HCT116 (cell line): ENCODE results near the gene LRIT2. TPM values are rescaled to one million over a fixed set of nuclear protein-coding genes. Genes with fewer than 3 reads are reported as not detected.

ENCODE experiments used
- ATAC-seq: fragments of 200-7000 bp; cut with Tn5 transposase; 2 replicates; pipeline ENCODE4 v1.9.1; 2020; ENCODE audit warnings: mild to moderate bottlenecking, moderate library complexity
- BruUV-seq: library from RNA; stranded (reverse); fragments of 400-500 nt; replicated peaks from 2 replicates; lab custom pipeline; 2021; lab: Mats Ljungman, UMichigan
- CTCF ChIA-PET: fragments of 300-600 bp; sonication (Branson Sonifier 250); formaldehyde crosslinking; loops from one replicate; lab custom pipeline; 2021; ENCODE audit warnings: antibody characterized with exemption; lab: Charles Lee
- POLR2A ChIA-PET: fragments of 300-600, 350-600 bp; sonication (Branson Sonifier 250); formaldehyde crosslinking; loops from one replicate; lab custom pipeline; 2021; ENCODE audit warnings: antibody characterized with exemption; lab: Charles Lee
- RAD21 ChIA-PET, 2 experiments: fragments of 300-600 bp; sonication (Branson Sonifier 250); formaldehyde crosslinking; loops; one replicate each; lab custom pipeline; 2023; ENCODE audit warnings: low total read pairs in 2 of 2; ENCODE audit not compliant: uncharacterized antibody in 2 of 2, unreplicated experiment in 2 of 2, low non-redundant PET in 1 of 2; lab: Charles Lee
- DNase-seq: peaks from one replicate; pipeline ENCODE4 v3.0.0-alpha.2; 2010; ENCODE audit warnings: low read depth, low spot score
- H2AFZ ChIP-seq: fragments of 200-600 bp; shearing (Covaris generic), sonication (generic); 2 replicates; pipeline ENCODE4 v1.6.1; 2017; ENCODE audit warnings: low read depth, mixed run types, mixed read lengths, antibody characterized with exemption, low read length; ENCODE audit not compliant: poor library complexity, severe bottlenecking
- H3K27ac ChIP-seq: 2 replicates; pipeline ENCODE4 v1.5.1; 2012; ENCODE audit warnings: low read depth, low read length
- H3K27me3 ChIP-seq: fragments of 200-600 bp; sonication (generic); 2 replicates; pipeline ENCODE4 v1.6.1; 2016; ENCODE audit warnings: mixed run types, low read length, mixed read lengths; ENCODE audit not compliant: insufficient read depth
- H3K36me3 ChIP-seq, 2 experiments: fragments of 200-500 bp in 1 of 2; fragments of 200-600 bp in 1 of 2; sonication (Bioruptor generic) in 1 of 2; sonication (generic) in 1 of 2; 2 replicates each; pipeline versions ENCODE4 v1.5.1 to v1.6.1; 2014 to 2016; ENCODE audit warnings: low read length in 2 of 2, inconsistent platforms in 1 of 2, mixed read lengths in 1 of 2, mixed run types in 1 of 2; ENCODE audit not compliant: insufficient read depth in 2 of 2, control insufficient read depth in 1 of 2
- H3K4me1 ChIP-seq, 2 experiments: fragments of 200-600 bp in 1 of 2; sonication (generic) in 1 of 2; 2 replicates each; pipeline versions ENCODE4 v1.5.1 to v1.6.1; 2012 to 2017; ENCODE audit warnings: low read length in 2 of 2, inconsistent platforms in 1 of 2, mild to moderate bottlenecking in 1 of 2, mixed read lengths in 1 of 2, mixed run types in 1 of 2, moderate library complexity in 1 of 2; ENCODE audit not compliant: insufficient read depth in 2 of 2, control insufficient read depth in 1 of 2
- H3K4me2 ChIP-seq: fragments of 200-600 bp; sonication (generic); 2 replicates; pipeline ENCODE4 v1.6.1; 2017; ENCODE audit warnings: mixed run types, low read length, mixed read lengths
- H3K4me3 ChIP-seq, 2 experiments: fragments of 200-600 bp in 1 of 2; sonication (generic) in 1 of 2; replicated peaks in 1 of 2; 2 replicates each; pipeline ENCODE4 v1.5.1; 2011 to 2016; ENCODE audit warnings: low read length in 2 of 2, control low read depth in 1 of 2, low read depth in 1 of 2, mild to moderate bottlenecking in 1 of 2, mixed read lengths in 1 of 2, mixed run types in 1 of 2
- H3K79me2 ChIP-seq: fragments of 200-600 bp; sonication (generic); 2 replicates; pipeline ENCODE4 v1.6.1; 2017; ENCODE audit warnings: mild to moderate bottlenecking, mixed run types, low read length, moderate library complexity, mixed read lengths; ENCODE audit not compliant: insufficient read depth
- H3K9ac ChIP-seq: fragments of 200-600 bp; sonication (generic); 2 replicates; pipeline ENCODE4 v1.6.1; 2016; ENCODE audit warnings: low read length, mixed read lengths
- H3K9me2 ChIP-seq: fragments of 200-600 bp; sonication (generic), shearing (Covaris generic); 2 replicates; pipeline ENCODE4 v1.6.1; 2017; ENCODE audit warnings: mixed run types, mild to moderate bottlenecking, moderate library complexity; ENCODE audit not compliant: insufficient read depth
- H3K9me3 ChIP-seq, 2 experiments: fragments of 200-500 bp in 1 of 2; fragments of 200-600 bp in 1 of 2; sonication (Bioruptor generic) in 1 of 2; sonication (generic) in 1 of 2; 2 replicates each; pipeline ENCODE4 v1.6.1; 2014 to 2017; ENCODE audit warnings: low read length in 2 of 2, mixed read lengths in 2 of 2, inconsistent platforms in 1 of 2, low read depth in 1 of 2, mild to moderate bottlenecking in 1 of 2, mixed run types in 1 of 2, moderate library complexity in 1 of 2; ENCODE audit not compliant: control insufficient read depth in 1 of 2, insufficient read depth in 1 of 2
- H4K20me1 ChIP-seq: fragments of 200-600 bp; sonication (generic), shearing (Covaris generic); 2 replicates; pipeline ENCODE4 v1.6.1; 2017; ENCODE audit warnings: mixed run types, mild to moderate bottlenecking, moderate library complexity; ENCODE audit not compliant: insufficient read depth
- ATF3 ChIP-seq: IDR thresholded peaks from 2 replicates; pipeline ENCODE4 v1.6.1; 2012
- CTCF ChIP-seq, 3 experiments: fragments of 200-600 bp in 1 of 3; sonication (generic) in 1 of 3; IDR thresholded peaks in 2 of 3; conservative IDR thresholded peaks in 1 of 3; 2 replicates each; pipeline ENCODE4 v1.5.1; 2012 to 2017; ENCODE audit warnings: low read depth in 2 of 3, low read length in 2 of 3, antibody characterized with exemption in 1 of 3, borderline replicate concordance in 1 of 3, control low read depth in 1 of 3, mild to moderate bottlenecking in 1 of 3, mixed read lengths in 1 of 3, mixed run types in 1 of 3, moderate library complexity in 1 of 3; ENCODE audit not compliant: insufficient read depth in 1 of 3
- EGR1 ChIP-seq: IDR thresholded peaks from 2 replicates; pipeline ENCODE4 v1.6.1; 2012; ENCODE audit warnings: low read depth
- EZH2 ChIP-seq: fragments of 200-600 bp; sonication (generic); IDR thresholded peaks from 2 replicates; pipeline ENCODE4 v1.6.1; 2017; ENCODE audit warnings: antibody characterized with exemption, mixed run types
- EZH2phosphoT487 ChIP-seq: fragments of 200-600 bp; IDR thresholded peaks from 2 replicates; pipeline ENCODE4 v1.6.1; 2018; ENCODE audit warnings: antibody characterized with exemption, borderline replicate concordance
- FOSL1 ChIP-seq: IDR thresholded peaks from 2 replicates; pipeline ENCODE4 v1.6.1; 2012; ENCODE audit warnings: low read depth
- JUND ChIP-seq: IDR thresholded peaks from 2 replicates; pipeline ENCODE4 v1.6.1; 2012
- MAX ChIP-seq: IDR thresholded peaks from 2 replicates; pipeline ENCODE4 v1.6.1; 2012
- POLR2A ChIP-seq: IDR thresholded peaks from 2 replicates; pipeline ENCODE4 v1.7.0; 2011; ENCODE audit warnings: borderline replicate concordance; ENCODE audit not compliant: insufficient read depth, insufficient read length; ENCODE audit errors: extremely low read depth
- REST ChIP-seq: IDR thresholded peaks from 2 replicates; pipeline ENCODE4 v1.6.1; 2012; ENCODE audit warnings: low read depth
- SIN3A ChIP-seq: IDR thresholded peaks from 2 replicates; pipeline ENCODE4 v1.6.1; 2012; ENCODE audit warnings: low read depth
- SRF ChIP-seq: IDR thresholded peaks from 2 replicates; pipeline ENCODE4 v1.6.1; 2012; ENCODE audit warnings: low read depth
- YY1 ChIP-seq: IDR thresholded peaks from 2 replicates; pipeline ENCODE4 v1.6.1; 2011; ENCODE audit warnings: low read length, low read depth, moderate library complexity, mild to moderate bottlenecking; ENCODE audit not compliant: insufficient replicate concordance; ENCODE audit errors: extremely low read depth
- ZNF274 ChIP-seq: fragments of 200-500 bp; sonication (Bioruptor generic); IDR thresholded peaks from 2 replicates; pipeline ENCODE4 v1.6.1; 2014; ENCODE audit warnings: mild to moderate bottlenecking, low read depth, low read length, inconsistent platforms
- intact Hi-C: fragments of 100-400 bp; cut with micrococcal nuclease; formaldehyde crosslinking; loops from 2 replicates; pipeline ENCODE4 v1.10.0; 2022
- total RNA-seq: library from RNA; stranded (reverse); gene quantifications from one replicate; pipeline ENCODE4 v1.2.1, GENCODE V29; 2021; ENCODE audit not compliant: unreplicated experiment

The LRIT2 gene
- total RNA-seq, 1 experiment from 2014 or later = not detected

- Histone ChIP-seq H3K9ac (no peak overlapping the region), H3K36me3 (no peaks in the 10 kb centered on the region), H3K4me2 (no peak overlapping the region), H3K4me3 (no peak overlapping the region), H3K9me2 (no peaks in the 10 kb centered on the region), H3K9me3 (no peaks in the 10 kb centered on the region), H3K27me3 (peaks cover 19% of the 10 kb centered on the region), H3K4me1 (no peaks in the 10 kb centered on the region), H2AFZ (no peak overlapping the region), H3K27ac (no peak overlapping the region), H3K79me2 (no peaks in the 10 kb centered on the region), H4K20me1 (no peaks in the 10 kb centered on the region)
- ChIA-PET CTCF (interaction anchor here (2.1 kb wide), 1 partner anchor 60 kb away, joined by 6 read pairs; no protein-coding TSS in a partner anchor), POLR2A (no interaction called here), RAD21 (no interaction called here)
- no peak for ATAC-seq
- intact Hi-C loops = no loop called here
- BruUV-seq = no TSS peak
- TF ChIP-seq MAX (no peak), POLR2A (no peak), ATF3 (no peak), SIN3A (no peak), SRF (no peak), EZH2phosphoT487 (no peak), FOSL1 (no peak), EZH2 (no peak), JUND (no peak), ZNF274 (no peak), REST (no peak), YY1 (no peak), CTCF (IDR thresholded peaks at IDR 0.05 in 2 of 3, conservative IDR thresholded peaks at IDR 0.05 in 1 of 3; ENCODE audit: borderline replicate concordance in 1 of 3, insufficient read depth in 1 of 3, low read depth in 2 of 3, low read length in 2 of 3) (no peak), EGR1 (no peak)
- DNase-seq = no peak
Measured at GRCh38 chr10:84208023-84208422, 17.3 kb downstream of the LRIT2 start.
